OCI-LY1 (cell line): Measurements from ENCODE around the gene PLAAT5.

Source experiments
- EZH2 ChIP-seq: fragments of 200-600 bp; sonication (generic), shearing (Covaris generic); IDR thresholded peaks from 2 replicates; pipeline ENCODE4 v1.8.0; 2017; ENCODE audit warnings: borderline replicate concordance, mixed run types, mild to moderate bottlenecking, antibody characterized with exemption, low read length, moderate library complexity, mixed read lengths
- TF ChIP-seq, protein P1 (sequence below): fragments of 200-600 bp; sonication (generic), shearing (Covaris generic); IDR thresholded peaks from 2 replicates; pipeline ENCODE4 v1.5.1; 2017; ENCODE audit warnings: mild to moderate bottlenecking, antibody characterized with exemption, low read length, moderate library complexity, mixed read lengths

DNA sequence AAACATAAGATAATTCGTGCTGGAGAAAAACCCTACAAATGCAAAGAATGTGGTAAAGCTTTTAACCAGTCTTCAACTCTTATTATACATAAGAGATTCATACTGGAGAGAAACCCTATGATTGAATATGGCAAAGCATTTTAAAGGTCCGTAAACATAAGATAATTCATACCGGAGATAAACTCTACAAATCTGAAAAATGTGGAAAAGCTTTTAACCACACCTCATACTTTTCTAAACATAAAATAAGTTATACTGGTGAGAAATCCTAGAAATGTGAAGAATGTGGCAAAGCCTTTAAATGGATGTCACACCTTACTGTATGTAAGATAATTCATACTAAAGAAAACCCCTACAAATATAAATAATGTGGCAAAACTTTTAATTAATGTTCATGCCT lies 20.7 kb downstream of the PLAAT5 start:
- TF ChIP-seq EZH2, result no peak
- TF ChIP-seq, protein P1, sequence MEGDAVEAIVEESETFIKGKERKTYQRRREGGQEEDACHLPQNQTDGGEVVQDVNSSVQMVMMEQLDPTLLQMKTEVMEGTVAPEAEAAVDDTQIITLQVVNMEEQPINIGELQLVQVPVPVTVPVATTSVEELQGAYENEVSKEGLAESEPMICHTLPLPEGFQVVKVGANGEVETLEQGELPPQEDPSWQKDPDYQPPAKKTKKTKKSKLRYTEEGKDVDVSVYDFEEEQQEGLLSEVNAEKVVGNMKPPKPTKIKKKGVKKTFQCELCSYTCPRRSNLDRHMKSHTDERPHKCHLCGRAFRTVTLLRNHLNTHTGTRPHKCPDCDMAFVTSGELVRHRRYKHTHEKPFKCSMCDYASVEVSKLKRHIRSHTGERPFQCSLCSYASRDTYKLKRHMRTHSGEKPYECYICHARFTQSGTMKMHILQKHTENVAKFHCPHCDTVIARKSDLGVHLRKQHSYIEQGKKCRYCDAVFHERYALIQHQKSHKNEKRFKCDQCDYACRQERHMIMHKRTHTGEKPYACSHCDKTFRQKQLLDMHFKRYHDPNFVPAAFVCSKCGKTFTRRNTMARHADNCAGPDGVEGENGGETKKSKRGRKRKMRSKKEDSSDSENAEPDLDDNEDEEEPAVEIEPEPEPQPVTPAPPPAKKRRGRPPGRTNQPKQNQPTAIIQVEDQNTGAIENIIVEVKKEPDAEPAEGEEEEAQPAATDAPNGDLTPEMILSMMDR, result no peak
